ENCODE results near the gene AGPAT3. TPM values are rescaled to one million over a fixed set of nuclear protein-coding genes. Genes with fewer than 3 reads are reported as not detected.

The AGPAT3 gene
- total RNA-seq, 1 donor from 2014 or later, result 57.7 TPM

DNA sequence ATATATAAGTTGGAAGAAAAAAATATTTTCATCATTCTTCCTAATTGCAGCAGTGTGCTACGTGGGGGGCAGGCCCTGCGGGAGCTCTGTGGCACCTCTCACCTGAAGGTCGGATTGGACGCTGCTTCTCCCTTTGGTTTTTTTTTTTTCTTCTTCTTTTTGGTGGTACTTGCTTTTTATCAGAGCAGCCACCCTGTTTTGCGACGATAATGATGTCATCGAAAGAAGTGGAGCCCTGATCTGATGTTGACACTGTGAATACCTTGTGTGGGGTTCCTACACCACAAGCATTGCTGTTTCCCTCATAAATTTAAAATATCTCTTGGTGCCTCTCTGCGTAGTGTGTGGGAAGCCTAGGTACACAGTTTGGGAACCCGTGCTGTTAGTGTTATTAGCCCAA lies 152.6 kb downstream of the AGPAT3 start:
- CTCF ChIA-PET, result interaction anchor here (0.9 kb wide), 1 partner anchor 41 kb away, joined by 3 read pairs; no protein-coding TSS in a partner anchor

DNA sequence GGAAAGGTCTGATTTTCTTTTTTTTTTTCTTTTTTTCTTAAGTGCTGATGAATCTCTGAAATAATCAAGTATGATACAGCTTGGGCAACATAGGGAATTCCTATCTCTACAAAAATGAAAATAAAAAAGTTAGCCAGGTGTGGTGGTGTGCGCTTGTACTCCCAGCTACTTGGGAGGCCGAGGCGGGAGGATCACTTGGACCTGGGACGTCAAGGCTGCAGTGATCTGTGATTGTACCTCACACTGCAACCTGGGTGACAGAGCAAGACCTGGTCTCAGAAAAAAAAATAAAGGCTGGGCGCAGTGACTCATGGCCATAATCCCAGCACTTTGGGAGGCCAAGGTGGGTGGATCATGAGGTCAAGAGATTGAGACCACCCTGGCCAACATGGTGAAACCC lies 153.1 kb downstream of the AGPAT3 start:
- POLR2A ChIA-PET, result no interaction called here
- Mint-ChIP-seq H3K4me1 (peaks cover 86% of the 10 kb centered on the region), H3K4me3 (no peak overlapping the region), H3K36me3 (ENCODE audit: low read depth) (peaks cover 12% of the 10 kb centered on the region), H3K9me3 (no peaks in the 10 kb centered on the region), H3K27ac (no peak overlapping the region), H3K27me3 (no peaks in the 10 kb centered on the region)
- no peak for ATAC-seq (ENCODE audit: low read depth)
- CTCF ChIA-PET, result no interaction called here
- intact Hi-C loops (cut with micrococcal nuclease), result no loop called here
- DNase-seq, result no peak
- no peak for TF ChIP-seq CTCF (IDR thresholded peaks at IDR 0.05)

More for the DNA sequence above, 152.6 kb downstream of the AGPAT3 start:
- intact Hi-C loops (cut with micrococcal nuclease), result no loop called here
- DNase-seq, result no peak
- H3K4me1 Mint-ChIP-seq, result peaks cover 86% of the 10 kb centered on the region
- H3K9me3 Mint-ChIP-seq, result no peaks in the 10 kb centered on the region
- POLR2A ChIA-PET, result no interaction called here
- H3K36me3 Mint-ChIP-seq (ENCODE audit: low read depth), result peaks cover 13% of the 10 kb centered on the region
- TF ChIP-seq CTCF (IDR thresholded peaks at IDR 0.05), result no peak
- ATAC-seq (ENCODE audit: low read depth), result no peak
- peak overlapping the region; percentile 41 for H3K27ac Mint-ChIP-seq
- no peaks in the 10 kb centered on the region for H3K27me3 Mint-ChIP-seq
- H3K4me3 Mint-ChIP-seq, result no peak overlapping the region

DNA sequence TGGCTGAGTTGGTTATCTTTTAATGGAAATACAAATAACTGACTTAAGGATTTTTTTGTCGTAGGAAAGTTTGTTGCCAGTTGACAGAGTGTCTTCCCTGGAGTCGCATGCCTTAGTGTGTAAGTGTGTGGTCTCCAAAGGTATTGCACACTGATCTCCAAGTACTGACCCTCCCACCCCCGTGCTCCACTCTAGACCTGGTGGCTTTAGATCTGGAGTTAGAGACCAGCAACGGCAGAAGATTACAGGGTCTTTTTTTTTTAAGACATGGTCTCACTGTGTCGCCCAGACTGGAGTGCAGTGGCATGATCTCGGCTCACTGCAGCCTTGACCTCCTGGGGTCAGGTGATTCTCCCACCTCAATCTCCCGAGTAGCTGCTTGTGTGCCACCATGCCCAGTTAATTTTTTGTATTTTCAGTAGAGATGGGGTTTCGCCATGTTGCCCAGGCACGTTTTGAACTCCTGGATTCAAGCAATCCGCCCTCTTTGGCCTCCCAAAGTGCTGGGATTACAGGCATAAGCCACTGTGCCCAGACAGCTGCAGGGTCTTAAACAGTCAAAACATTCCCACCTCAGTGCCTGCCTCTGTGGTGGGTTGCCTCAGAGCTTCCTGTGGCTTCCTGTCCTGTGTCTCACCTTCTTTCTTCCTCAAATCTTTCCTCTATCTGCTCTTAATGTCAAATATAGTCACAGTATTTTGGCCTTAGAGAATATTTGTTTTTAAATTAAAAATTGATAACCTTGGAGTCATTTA lies 154.0 kb downstream of the AGPAT3 start:
- intact Hi-C loops (cut with micrococcal nuclease), result no loop called here
- Mint-ChIP-seq H3K4me3 (no peak overlapping the region), H3K27me3 (no peaks in the 10 kb centered on the region), H3K36me3 (ENCODE audit: low read depth) (peaks cover 9% of the 10 kb centered on the region), H3K27ac (peak overlapping the region; percentile 63), H3K4me1 (peaks cover 86% of the 10 kb centered on the region), H3K9me3 (no peaks in the 10 kb centered on the region)
- DNase-seq (no peak), ATAC-seq (ENCODE audit: low read depth) (no peak)
- no peak for TF ChIP-seq CTCF (IDR thresholded peaks at IDR 0.05)
- POLR2A ChIA-PET, result no interaction called here
- CTCF ChIA-PET, result interaction anchor here (0.6 kb wide), 1 partner anchor 1637 kb away, joined by 3 read pairs; no protein-coding TSS in a partner anchor

DNA sequence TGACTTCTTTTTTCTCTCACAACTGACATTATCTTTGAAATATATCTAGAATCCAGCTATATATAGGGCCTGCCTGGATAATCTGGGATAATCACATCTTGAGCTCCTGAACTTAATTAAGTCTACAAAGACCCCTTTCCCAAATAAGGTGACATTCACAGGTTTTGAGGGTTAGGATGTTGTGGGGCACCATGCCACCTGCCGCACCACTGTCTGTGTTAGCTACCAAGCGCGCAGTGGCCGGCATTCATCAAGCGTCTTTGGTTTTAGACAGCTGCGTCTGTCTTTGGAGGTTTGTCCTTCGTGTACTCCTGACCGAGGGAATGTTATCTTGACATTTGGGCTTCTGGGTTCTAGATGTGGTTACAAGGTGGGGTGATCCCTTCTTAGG lies 154.5 kb downstream of the AGPAT3 start:
- Mint-ChIP-seq H3K36me3 (ENCODE audit: low read depth) (peaks cover 9% of the 10 kb centered on the region), H3K4me3 (no peak overlapping the region), H3K27me3 (no peaks in the 10 kb centered on the region), H3K4me1 (peaks cover 85% of the 10 kb centered on the region), H3K9me3 (no peaks in the 10 kb centered on the region), H3K27ac (peak overlapping the region; percentile 56)
- DNase-seq, result no peak
- POLR2A ChIA-PET, result no interaction called here
- no peak for ATAC-seq (ENCODE audit: low read depth)
- CTCF ChIA-PET, result interaction anchor here (0.6 kb wide), 1 partner anchor 1636 kb away, joined by 3 read pairs; no protein-coding TSS in a partner anchor
- no peak for TF ChIP-seq CTCF (IDR thresholded peaks at IDR 0.05)
- intact Hi-C loops (cut with micrococcal nuclease), result no loop called here

DNA sequence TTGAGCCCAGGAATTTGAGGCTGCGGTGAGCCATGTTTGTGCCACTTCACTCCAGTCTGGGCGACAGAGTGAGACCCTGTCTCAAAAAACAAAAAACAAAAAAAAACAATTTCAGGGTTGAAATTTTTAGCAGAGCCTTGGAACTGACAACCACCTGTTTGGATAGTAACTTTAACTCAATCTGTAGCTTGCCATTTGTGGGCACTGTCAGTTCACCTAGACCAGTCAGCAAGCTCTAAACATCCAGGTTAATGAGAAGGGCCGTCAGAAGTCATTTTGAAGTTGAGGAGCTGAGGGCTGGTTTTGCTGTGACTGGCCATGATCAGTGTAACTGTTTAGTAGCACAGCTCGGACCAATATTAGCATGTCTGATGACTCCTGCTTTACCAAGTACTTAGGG lies 155.5 kb downstream of the AGPAT3 start:
- no peak overlapping the region for H3K27ac Mint-ChIP-seq
- H3K9me3 Mint-ChIP-seq, result no peaks in the 10 kb centered on the region
- TF ChIP-seq CTCF (IDR thresholded peaks at IDR 0.05), result no peak
- ATAC-seq (ENCODE audit: low read depth), result no peak
- DNase-seq, result no peak
- POLR2A ChIA-PET, result no interaction called here
- peaks cover 87% of the 10 kb centered on the region for H3K4me1 Mint-ChIP-seq
- intact Hi-C loops (cut with micrococcal nuclease), result loop anchor here (10.0 kb wide), 1 partner anchor 774 kb away; no protein-coding TSS in a partner anchor
- no peak overlapping the region for H3K4me3 Mint-ChIP-seq
- H3K27me3 Mint-ChIP-seq, result no peaks in the 10 kb centered on the region
- H3K36me3 Mint-ChIP-seq (ENCODE audit: low read depth), result peaks cover 11% of the 10 kb centered on the region
- CTCF ChIA-PET, result no interaction called here

Data from activated B cell treated with CpG ODN at 0.5 μM for 24 hours (primary cell).